HepG2 (cell line): ENCODE measurements around the gene MAST1. TPM values are rescaled to one million over a fixed set of nuclear protein-coding genes. Genes with fewer than 3 reads are reported as not detected.

Experiments
- CREB3 ChIP-seq: sonication (generic); formaldehyde crosslinking; IDR thresholded peaks from 2 replicates; pipeline ENCODE4 v1.5.0; 2020; ENCODE audit warnings: missing genetic modification reagents
- DR1 ChIP-seq: sonication (generic); formaldehyde crosslinking; IDR thresholded peaks from 2 replicates; pipeline ENCODE4 v1.8.0; 2021; ENCODE audit warnings: mild to moderate bottlenecking, missing genetic modification reagents, inconsistent platforms
- GMEB1 ChIP-seq: sonication (generic); formaldehyde crosslinking; IDR thresholded peaks from 2 replicates; pipeline ENCODE4 v1.5.1; 2020; ENCODE audit warnings: missing genetic modification reagents, mild to moderate bottlenecking, borderline replicate concordance
- KIAA2018 ChIP-seq: sonication (generic); formaldehyde crosslinking; IDR thresholded peaks from 2 replicates; pipeline ENCODE4 v1.5.0; 2020; ENCODE audit warnings: mild to moderate bottlenecking, missing genetic modification reagents, borderline replicate concordance
- LRRFIP1 ChIP-seq: sonication (generic); formaldehyde crosslinking; conservative IDR thresholded peaks from 2 replicates; pipeline ENCODE4 v1.4.0; 2020; ENCODE audit warnings: missing genetic modification reagents
- MXD4 ChIP-seq: IDR thresholded peaks from 2 replicates; pipeline ENCODE4 v1.6.1; 2016; ENCODE audit warnings: mild to moderate bottlenecking, missing biosample characterization, missing genetic modification reagents
- TAF1 ChIP-seq: sonication (generic); formaldehyde crosslinking; IDR thresholded peaks from 2 replicates; pipeline ENCODE4 v1.4.0; 2020; ENCODE audit warnings: missing genetic modification reagents
- TRIM22 ChIP-seq: fragments of 450-650 bp; IDR thresholded peaks from 2 replicates; pipeline ENCODE4 v1.6.1; 2017
- U2AF2 ChIP-seq: fragments of 200-400 bp; formaldehyde crosslinking; IDR thresholded peaks from 2 replicates; pipeline ENCODE4 v1.6.1; 2017; ENCODE audit warnings: low read depth, mild to moderate bottlenecking, low read length
- ZC3H13 ChIP-seq: sonication (generic); formaldehyde crosslinking; IDR thresholded peaks from 2 replicates; pipeline ENCODE4 v1.8.1; 2023; ENCODE audit warnings: mild to moderate bottlenecking, missing genetic modification reagents, moderate library complexity
- ZNF343 ChIP-seq: sonication (generic); formaldehyde crosslinking; IDR thresholded peaks from 2 replicates; pipeline ENCODE4 v1.4.0; 2020; ENCODE audit warnings: mild to moderate bottlenecking, missing genetic modification reagents
- ZNF597 ChIP-seq: sonication (generic); formaldehyde crosslinking; IDR thresholded peaks from 2 replicates; pipeline ENCODE4 v1.5.0; 2020; ENCODE audit warnings: missing genetic modification reagents
- polyA plus RNA-seq, 8 experiments: library from polyadenylated mRNA; depleted of rRNA in 3 of 8; stranded (reverse) in 7 of 8; unstranded in 1 of 8; fragments of >200 nt; fragmentation: Illumina TruSeq in 4 of 8; extraction: Trizol in 4 of 8; gene quantifications; 2 replicates each; pipeline versions ENCODE4 v1.2.1 to v1.2.3, GENCODE V29; 2011 to 2016; ENCODE audit warnings: low read depth in 4 of 8, missing spikeins in 1 of 8, mixed read lengths in 1 of 8; ENCODE audit not compliant: insufficient read depth in 1 of 8
- total RNA-seq, 5 experiments: library from RNA; depleted of rRNA; stranded (reverse); fragments of >200 nt; fragmentation: Illumina TruSeq; extraction: Trizol; gene quantifications; 2 replicates each; pipeline ENCODE4 v1.2.3, GENCODE V29; 2016; ENCODE audit warnings: low read depth in 1 of 5

MAST1 gene
- total and polyA plus RNA-seq, 2 of the 13 experiments (the other 11 are each of a cell fraction or from before 2014, with no cell fraction given), result 0.73 to 4.7 TPM

GRCh38 chr19:12790628-12791344 is 47.5 kb upstream of the MAST1 start (continued):
- TF ChIP-seq U2AF2 (no peak), ZNF597 (no peak), ZNF343 (CRISPR knock-in tag) (no peak), MXD4 (CRISPR knock-in tag) (no peak), TRIM22 (no peak), KIAA2018 (CRISPR knock-in tag) (no peak), LRRFIP1 (CRISPR knock-in tag) (no peak), ZC3H13 (CRISPR knock-in tag) (no peak), GMEB1 (CRISPR knock-in tag) (no peak), TAF1 (no peak), DR1 (CRISPR knock-in tag) (no peak), CREB3 (CRISPR knock-in tag) (peak; percentile 48; the same call in 1 of the 2 replicates)
